ENCODE data around the gene CHID1. TPM values are rescaled to one million over a fixed set of nuclear protein-coding genes. Genes with fewer than 3 reads are reported as not detected.

CHID1 gene
- total and polyA plus RNA-seq, 2 of the 8 experiments (the other 6 are each of a cell fraction or from before 2014, with no cell fraction given) = 81.2 to 88.5 TPM

DNA sequence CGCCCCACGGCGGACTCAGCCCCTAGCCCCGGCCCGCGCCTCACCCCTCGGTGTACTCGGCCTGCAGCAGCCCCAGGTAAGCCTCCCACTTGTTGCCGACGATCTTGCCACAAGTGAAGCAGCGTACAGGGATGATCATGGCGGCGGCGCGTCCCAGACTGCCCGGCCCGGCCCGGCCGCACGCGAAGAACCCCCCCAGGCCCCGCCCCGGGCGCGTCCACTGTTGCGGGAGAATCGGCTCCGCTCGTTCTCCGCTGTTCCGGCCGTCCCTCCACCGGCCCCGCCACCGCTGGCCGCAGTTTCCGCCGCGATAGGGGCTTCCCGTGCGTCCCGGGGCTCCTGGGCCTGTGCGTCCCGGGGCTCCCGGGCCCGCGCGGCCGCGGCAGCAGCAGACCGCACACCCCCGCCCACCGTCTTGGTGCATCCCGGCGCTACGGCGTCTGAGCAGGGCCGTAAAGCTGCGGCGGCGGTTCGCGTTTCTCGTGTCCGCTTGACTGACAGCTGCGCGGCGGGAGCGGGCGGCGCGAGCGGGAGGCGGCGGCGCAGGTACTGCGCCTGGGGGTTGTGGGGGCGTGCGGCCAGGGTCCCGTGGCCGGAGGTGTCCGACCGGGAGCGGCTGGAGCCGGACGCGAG, 68.1 kb downstream of the CHID1 start, which contains the start of the genes POLR2L and TSPAN4 (continued):
- TF ChIP-seq HDAC2 (IDR thresholded peaks at IDR 0.05; ENCODE audit: borderline replicate concordance in 1 of 2, low read depth in 2 of 2, low read length in 2 of 2) (0 out of 4 replicates have a peak, but pooled peaks of 1 of the 2 experiments have one; percentile 41), BRCA1 (IDR thresholded peaks at IDR 0.05; ENCODE audit: low read depth, low read length) (peak; percentile 51; the same call in 1 of the 2 replicates), SP2 (IDR thresholded peaks at IDR 0.05; ENCODE audit: low read length) (no peak), ASH2L (IDR thresholded peaks at IDR 0.05; ENCODE audit: low read length) (peak; percentile 28), NANOG (IDR thresholded peaks at IDR 0.05; ENCODE audit: insufficient read depth, low read depth, low read length, poor library complexity, severe bottlenecking) (no peak), TCF12 (IDR thresholded peaks at IDR 0.05; ENCODE audit: low read depth, low read length) (0 out of 2 replicates have a peak, but pooled peaks have one; percentile 10), RFX5 (IDR thresholded peaks at IDR 0.05; ENCODE audit: borderline replicate concordance, low read depth, low read length) (no peak), TAF1 (IDR thresholded peaks at IDR 0.05; ENCODE audit: low read depth, low read length) (peak; percentile 99), TAF7 (optimal IDR thresholded peaks at IDR 0.05; ENCODE audit: borderline replicate concordance, low read depth, low read length) (peak; percentile 95), CHD1 (IDR thresholded peaks at IDR 0.05; ENCODE audit: low read depth, low read length) (peak; percentile 93), JUND (IDR thresholded peaks at IDR 0.05; ENCODE audit: low read length) (peak; percentile 95), CHD2 (IDR thresholded peaks at IDR 0.05; ENCODE audit: low read length) (0 out of 2 replicates have a peak, but pooled peaks have one; percentile 20), CTBP2 (IDR thresholded peaks at IDR 0.05; ENCODE audit: borderline replicate concordance, insufficient read depth, insufficient read length, low read length) (no peak), EP300 (IDR thresholded peaks at IDR 0.05; ENCODE audit: borderline replicate concordance in 1 of 2, low read depth in 2 of 2, low read length in 2 of 2) (peak in 1 of 2 experiments; percentile 98; a peak in 2 of 3 replicates), SRF (IDR thresholded peaks at IDR 0.05; ENCODE audit: low read depth, low read length) (no peak), YY1 (IDR thresholded peaks at IDR 0.05; ENCODE audit: low read depth, low read length) (peak; percentile 86), CREB1 (IDR thresholded peaks at IDR 0.05) (peak; percentile 61; the same call in 1 of the 2 replicates), SIN3A (conservative IDR thresholded peaks at IDR 0.05 in 1 of 2, IDR thresholded peaks at IDR 0.05 in 1 of 2; ENCODE audit: low read depth in 1 of 2, low read length in 2 of 2) (peak; percentile 91 to 94)
- TF ChIP-seq, protein P1, sequence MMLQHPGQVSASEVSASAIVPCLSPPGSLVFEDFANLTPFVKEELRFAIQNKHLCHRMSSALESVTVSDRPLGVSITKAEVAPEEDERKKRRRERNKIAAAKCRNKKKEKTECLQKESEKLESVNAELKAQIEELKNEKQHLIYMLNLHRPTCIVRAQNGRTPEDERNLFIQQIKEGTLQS (IDR thresholded peaks at IDR 0.05; ENCODE audit: insufficient read depth, low read depth, low read length) = no peak
